Spinal cord (tissue), 10 donors: ENCODE results near the gene ZKSCAN2. TPM values are rescaled to one million over a fixed set of nuclear protein-coding genes. Genes with fewer than 3 reads are reported as not detected.

Experiments
- DNase-seq, 6 donors: peaks; one replicate each; pipeline versions ENCODE4 v3.0.0 to v3.0.0-alpha.2; 2013 to 2015; ENCODE audit warnings: low spot score in 6 of 6, low read depth in 4 of 6
- H3K27ac ChIP-seq: one replicate; pipeline ENCODE4 v1.5.1; 2013; ENCODE audit warnings: low read depth, low read length, control low read depth
- H3K27me3 ChIP-seq: one replicate; pipeline ENCODE4 v1.6.1; 2013; ENCODE audit warnings: low read length; ENCODE audit not compliant: control insufficient read depth, insufficient read depth
- H3K36me3 ChIP-seq: one replicate; pipeline ENCODE4 v1.6.1; 2013; ENCODE audit warnings: low read length; ENCODE audit not compliant: control insufficient read depth, insufficient read depth
- H3K4me1 ChIP-seq: one replicate; pipeline ENCODE4 v1.6.1; 2013; ENCODE audit warnings: low read length; ENCODE audit not compliant: control insufficient read depth, insufficient read depth
- H3K4me3 ChIP-seq: one replicate; pipeline ENCODE4 v1.5.1; 2013; ENCODE audit warnings: low read depth, low read length, control low read depth
- H3K9me3 ChIP-seq: one replicate; pipeline ENCODE4 v1.6.1; 2013; ENCODE audit warnings: low read length; ENCODE audit not compliant: control insufficient read depth, insufficient read depth
- WGBS: methylation state at CpG from one replicate; pipeline ENCODE4 v1.1.5; 2013; ENCODE audit warnings: missing lambda C conversion rate; ENCODE audit not compliant: insufficient coverage; 5-methylcytosine and 5-hydroxymethylcytosine counted together
- polyA plus RNA-seq, 2 donors: library from polyadenylated mRNA; unstranded; fragments of 120-200 nt; gene quantifications; one replicate each; pipeline ENCODE4 v1.2.1, GENCODE V29; 2013; ENCODE audit not compliant: insufficient read length in 2 of 2
- total RNA-seq, 2 donors: library from RNA; depleted of rRNA in 1 of 2; stranded (reverse); fragments of 120-200 nt in 1 of 2; fragments of >200 nt in 1 of 2; gene quantifications; one replicate each; pipeline versions ENCODE4 v1.2.3 to v1.2.4, GENCODE V29; 2013 to 2014
- donor health status: healthy.

ZKSCAN2 gene
- total and polyA plus RNA-seq, 4 donors, result 10.2 to 16.1 (median 11.8) TPM

DNA sequence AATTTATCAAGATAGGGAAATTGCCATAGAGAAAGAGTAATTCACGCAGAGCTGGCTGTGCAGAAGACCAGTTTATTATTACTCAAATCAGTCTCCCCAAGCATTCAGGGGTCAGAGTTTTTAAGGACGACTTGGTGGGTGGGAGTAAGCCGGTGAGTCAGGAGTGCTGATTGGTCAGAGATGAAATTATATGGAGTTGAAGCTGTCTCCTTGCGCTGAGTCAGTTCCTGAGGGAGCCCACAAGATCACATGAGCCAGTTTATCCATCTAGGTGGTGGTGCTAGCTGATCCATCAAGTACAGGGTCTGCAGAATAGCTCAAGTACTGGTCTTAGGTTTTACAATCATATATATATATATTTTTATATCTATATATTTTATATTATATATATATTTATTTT, 46.9 kb downstream of the ZKSCAN2 start:
- Histone ChIP-seq H3K4me1 (no peaks in the 10 kb centered on the region), H3K27me3 (no peaks in the 10 kb centered on the region), H3K9me3 (no peaks in the 10 kb centered on the region), H3K36me3 (no peaks in the 10 kb centered on the region), H3K27ac (no peak overlapping the region), H3K4me3 (no peak overlapping the region)
- 84% methylated on average over 2 of the region's 4 CpGs for WGBS
- DNase-seq, result peak in 1 of 6 donors; percentile 76

DNA sequence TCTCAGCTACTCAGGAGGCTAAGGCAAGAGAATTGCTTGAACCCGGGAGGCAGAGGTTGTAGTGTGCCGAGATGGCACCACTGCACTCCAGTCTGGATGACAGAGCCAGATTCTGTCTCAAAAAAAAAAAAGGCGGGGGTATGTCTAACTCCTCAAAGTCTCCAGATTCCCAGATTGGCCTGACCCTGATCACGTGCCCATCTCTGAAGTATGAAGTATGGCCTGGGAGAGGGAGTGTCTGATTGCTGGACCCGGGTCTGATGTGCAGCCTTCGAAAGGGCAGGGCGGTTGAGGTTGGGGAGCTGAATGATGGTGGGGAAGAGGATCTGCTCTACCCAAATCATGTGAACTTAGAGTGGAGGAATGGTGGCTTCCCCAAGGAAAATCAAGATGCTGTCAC, 58.2 kb downstream of the ZKSCAN2 start:
- DNase-seq, result no peak
- H3K27ac ChIP-seq, result no peak overlapping the region
- no peaks in the 10 kb centered on the region for H3K36me3 ChIP-seq
- no peaks in the 10 kb centered on the region for H3K27me3 ChIP-seq
- H3K4me1 ChIP-seq, result no peaks in the 10 kb centered on the region
- 94% methylated on average over 7 of the region's 7 CpGs for WGBS
- H3K9me3 ChIP-seq, result no peaks in the 10 kb centered on the region
- no peak overlapping the region for H3K4me3 ChIP-seq

DNA sequence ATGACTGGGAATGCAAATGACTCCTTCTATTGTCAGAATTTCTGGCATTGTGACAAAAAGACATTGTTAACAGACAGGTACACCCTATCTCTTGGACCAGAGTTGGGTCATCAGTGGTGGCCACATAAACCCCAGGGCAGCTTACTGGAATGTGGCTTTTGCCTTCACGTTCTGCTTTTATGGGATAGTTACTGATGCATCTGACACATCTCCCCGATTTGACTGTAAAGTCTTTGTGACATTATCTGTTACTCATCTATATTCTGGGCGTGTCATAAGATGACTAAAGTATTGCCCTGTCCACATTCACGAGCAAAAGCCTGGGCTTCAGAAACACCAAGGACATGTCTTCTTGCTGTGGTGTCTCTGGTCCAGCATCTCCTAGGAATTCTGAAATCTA, 59.6 kb downstream of the ZKSCAN2 start:
- Histone ChIP-seq H3K27me3 (no peaks in the 10 kb centered on the region), H3K4me1 (no peaks in the 10 kb centered on the region), H3K9me3 (no peaks in the 10 kb centered on the region), H3K27ac (no peak overlapping the region), H3K36me3 (no peaks in the 10 kb centered on the region), H3K4me3 (no peak overlapping the region)
- 100% methylated on average over 2 of the region's 4 CpGs for WGBS
- no peak for DNase-seq

DNA sequence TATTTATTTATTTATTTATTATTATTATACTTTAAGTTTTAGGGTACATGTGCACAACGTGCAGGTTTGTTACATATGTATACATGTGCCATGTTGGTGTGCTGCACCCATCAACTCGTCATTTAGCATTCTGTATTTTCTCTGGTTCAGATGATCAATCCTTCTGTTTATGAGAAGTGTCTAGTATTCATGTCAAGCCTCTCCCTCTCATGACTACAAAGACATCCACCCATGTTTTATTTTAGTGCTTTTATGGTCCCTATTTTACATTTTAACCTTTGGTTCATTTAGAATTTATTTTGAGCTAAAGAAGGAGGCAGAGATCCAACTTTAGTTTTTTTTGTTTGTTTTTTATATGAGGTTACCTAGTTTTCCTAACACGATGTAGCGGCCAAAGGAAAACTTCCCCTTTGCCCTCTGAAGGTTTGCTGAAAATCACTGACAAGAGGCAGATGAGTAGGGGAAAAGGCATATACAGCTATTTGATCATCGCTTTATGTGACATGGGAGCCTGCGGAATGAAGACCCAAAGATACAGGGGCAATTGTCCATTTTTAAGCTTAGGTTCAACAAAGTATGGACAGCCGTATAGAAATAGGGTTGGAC, 63.3 kb downstream of the ZKSCAN2 start:
- Histone ChIP-seq H3K9me3 (peaks cover 1% of the 10 kb centered on the region), H3K4me3 (no peak overlapping the region), H3K27ac (no peak overlapping the region), H3K27me3 (no peaks in the 10 kb centered on the region), H3K4me1 (no peaks in the 10 kb centered on the region), H3K36me3 (no peaks in the 10 kb centered on the region)
- 98% methylated on average over 5 of the region's 7 CpGs for WGBS
- DNase-seq, result no peak

DNA sequence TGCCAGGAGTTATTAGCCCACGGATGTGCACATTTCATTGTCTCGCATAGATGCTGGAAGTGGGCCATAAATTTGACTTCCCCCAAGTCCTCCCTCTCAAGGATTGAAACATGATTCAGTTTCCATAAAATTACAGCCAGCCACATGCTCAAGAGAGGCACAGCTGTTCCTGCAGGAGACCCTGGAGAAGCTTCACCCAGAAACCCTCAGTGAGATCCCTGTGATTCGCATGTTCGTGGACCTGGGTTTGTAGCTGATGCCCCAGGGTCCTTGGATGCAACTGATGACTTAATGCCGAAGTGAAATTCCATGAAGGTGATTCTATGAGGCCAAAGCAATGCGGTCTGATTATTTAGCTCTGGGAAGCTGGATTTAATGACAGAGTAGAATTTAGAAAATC, 65.5 kb downstream of the ZKSCAN2 start:
- 88% methylated on average over 5 of the region's 6 CpGs for WGBS
- Histone ChIP-seq H3K36me3 (no peaks in the 10 kb centered on the region), H3K4me3 (no peak overlapping the region), H3K27ac (no peak overlapping the region), H3K9me3 (peaks cover 1% of the 10 kb centered on the region), H3K27me3 (no peaks in the 10 kb centered on the region), H3K4me1 (no peaks in the 10 kb centered on the region)
- DNase-seq, result no peak

DNA sequence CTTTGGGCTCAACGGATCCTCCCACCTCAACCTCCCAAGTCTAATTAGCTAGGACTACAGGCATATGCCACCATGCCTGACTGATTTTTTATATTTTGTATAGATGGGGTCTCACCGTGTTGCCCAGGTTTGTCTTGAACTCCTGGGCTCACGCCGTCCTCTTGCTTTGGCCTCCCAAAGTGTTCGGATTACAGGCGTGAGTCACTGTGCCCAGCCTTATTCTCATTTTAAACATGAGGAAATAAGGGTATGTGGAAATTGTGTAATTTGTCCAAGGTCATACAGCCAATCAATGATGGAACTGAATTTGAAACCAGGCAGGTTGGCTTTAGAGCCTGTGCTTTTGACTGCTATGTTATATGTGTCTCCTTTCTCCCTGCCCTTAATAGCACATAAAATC, 68.3 kb downstream of the ZKSCAN2 start:
- H3K4me3 ChIP-seq, result no peak overlapping the region
- no peaks in the 10 kb centered on the region for H3K27me3 ChIP-seq
- no peak for DNase-seq
- no peaks in the 10 kb centered on the region for H3K4me1 ChIP-seq
- H3K36me3 ChIP-seq, result no peaks in the 10 kb centered on the region
- H3K9me3 ChIP-seq, result peaks cover 1% of the 10 kb centered on the region
- H3K27ac ChIP-seq, result no peak overlapping the region
- 80% methylated on average over 1 of the region's 6 CpGs for WGBS

DNA sequence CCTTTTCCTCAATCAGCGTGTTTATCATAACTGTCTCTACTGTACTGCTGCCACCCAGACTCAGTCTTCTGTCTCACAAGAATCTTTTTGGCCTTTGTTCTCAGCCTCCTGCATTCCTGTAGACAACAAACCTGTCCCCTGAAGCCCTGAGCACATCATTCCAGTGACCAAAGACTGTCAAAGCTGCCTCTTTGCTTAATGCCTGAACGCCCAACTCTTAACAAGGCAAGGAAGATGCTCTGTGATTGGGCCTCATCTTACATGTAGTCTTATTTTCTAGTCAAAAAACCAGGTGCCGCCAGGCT, 70.2 kb downstream of the ZKSCAN2 start:
- Histone ChIP-seq H3K36me3 (no peaks in the 10 kb centered on the region), H3K27me3 (no peaks in the 10 kb centered on the region), H3K4me1 (no peaks in the 10 kb centered on the region), H3K27ac (no peak overlapping the region), H3K9me3 (peaks cover 1% of the 10 kb centered on the region), H3K4me3 (no peak overlapping the region)
- 94% methylated on average over 3 of the region's 3 CpGs for WGBS
- no peak for DNase-seq

Other genes with a start within 250 kb of the ZKSCAN2 start
- gene ARHGAP17, start 242.5 kb downstream of the ZKSCAN2 start, total RNA-seq, result 10 to 100 TPM; 36.8 to 37.4 TPM
- gene ARHGAP17, start 242.5 kb downstream of the ZKSCAN2 start, polyA plus RNA-seq, result 10 to 100 TPM; 53.1 to 62.8 TPM
- gene LCMT1, start 146.1 kb downstream of the ZKSCAN2 start, total RNA-seq, result 10 to 100 TPM; 40.1 to 49.0 TPM
- 10 to 100 TPM; 69.1 to 70.9 TPM for gene LCMT1, start 146.1 kb downstream of the ZKSCAN2 start, polyA plus RNA-seq
- not detected for gene AQP8, start 40.9 kb downstream of the ZKSCAN2 start, total RNA-seq
- gene AQP8, start 40.9 kb downstream of the ZKSCAN2 start, polyA plus RNA-seq, result under 1 TPM; 0.27 to 0.29 TPM